Naive thymus-derived CD8-positive, alpha-beta T cell (primary cell): ENCODE results near the gene ARHGAP26. TPM values are rescaled to one million over a fixed set of nuclear protein-coding genes. Genes with fewer than 3 reads are reported as not detected.
A peak's percentile ranks its signal among the peaks of the same experiment; 100 is the strongest.

ENCODE experiments used
- ATAC-seq, 2 donors: fragments of 150-1000 bp; cut with Tn5 transposase in 1 of 2; sonication (Bioruptor Pico), chemical (Tn5 transposase) in 1 of 2; 1 replicate in 1 of 2; 2 replicates in 1 of 2; pipeline ENCODE4 v1.10.0; 2021; ENCODE audit warnings: mild to moderate bottlenecking in 2 of 2, moderate library complexity in 2 of 2
- POLR2A ChIA-PET: fragments of 350-600 bp; sonication (Branson Sonifier 250); formaldehyde crosslinking; loops from one replicate; lab custom pipeline; 2021; ENCODE audit warnings: antibody characterized with exemption; lab: Charles Lee
- DNase-seq, 10 donors: peaks; one replicate each; pipeline versions ENCODE4 v3.0.0 to v3.0.0-alpha.2; 2020 to 2022
- H3K27ac Mint-ChIP-seq, 10 donors: one replicate each; pipeline ENCODE4 v1.8.0; 2020 to 2022; ENCODE audit warnings: mild to moderate bottlenecking in 10 of 10, mixed read lengths in 10 of 10, moderate library complexity in 4 of 10, inconsistent platforms in 1 of 10
- H3K27me3 Mint-ChIP-seq, 5 donors: one replicate each; pipeline ENCODE4 v1.8.0; 2021 to 2022; ENCODE audit warnings: mixed read lengths in 5 of 5
- H3K36me3 Mint-ChIP-seq, 3 donors: one replicate each; pipeline ENCODE4 v1.8.0; 2020 to 2022; ENCODE audit warnings: mixed read lengths in 3 of 3, mild to moderate bottlenecking in 2 of 3, inconsistent platforms in 1 of 3
- H3K4me1 Mint-ChIP-seq, 4 donors: one replicate each; pipeline ENCODE4 v1.8.0; 2021 to 2022; ENCODE audit warnings: mixed read lengths in 4 of 4
- H3K4me3 Mint-ChIP-seq, 10 donors: one replicate each; pipeline ENCODE4 v1.8.0; 2020 to 2022; ENCODE audit warnings: mild to moderate bottlenecking in 10 of 10, mixed read lengths in 10 of 10, moderate library complexity in 6 of 10, inconsistent platforms in 1 of 10
- H3K9me3 Mint-ChIP-seq, 9 donors: one replicate each; pipeline ENCODE4 v1.8.0; 2020 to 2022; ENCODE audit warnings: mixed read lengths in 9 of 9, mild to moderate bottlenecking in 3 of 9, inconsistent platforms in 1 of 9, moderate library complexity in 1 of 9
- polyA plus RNA-seq, 3 donors: library from polyadenylated mRNA; unstranded; fragments of 300-500 nt; fragmentation: Illumina TruSeq; gene quantifications; one replicate each; pipeline ENCODE4 v1.2.3, GENCODE V29; 2021
- total RNA-seq, 8 experiments: library from RNA in 2 of 8; stranded (reverse) in 2 of 8; gene quantifications; one replicate each; pipeline ENCODE4 v1.2.3 and lab custom pipeline; 2021 to 2026

The ARHGAP26 gene
- total and polyA plus RNA-seq, 5 experiments from 2014 or later: 9.1 to 30.5 (median 15.7) TPM

- DNase-seq (no peak), ATAC-seq (no peak)
- Mint-ChIP-seq H3K9me3 (no peaks in the 10 kb centered on the region), H3K27ac (peak overlapping the region in 5 of 10 donors; percentile 2 to 74 (median 29)), H3K4me1 (peaks cover 22 to 72% (median 50%) of the 10 kb centered on the region in 4 donors), H3K4me3 (no peak overlapping the region), H3K36me3 (peaks cover 0 to 6% (median 5%) of the 10 kb centered on the region in 3 donors), H3K27me3 (no peaks in the 10 kb centered on the region)
- POLR2A ChIA-PET: interaction anchor here (1.0 to 1.3 kb wide), 3 partner anchors 9 to 12 kb away, joined by 3 to 4 read pairs (median 4); no protein-coding TSS in a partner anchor
Measured at GRCh38 chr5:142810081-142810480, 39.9 kb downstream of the ARHGAP26 start.

- no peak for DNase-seq
Measured at GRCh38 chr5:142810743-142811290, 40.6 kb downstream of the ARHGAP26 start.

DNA sequence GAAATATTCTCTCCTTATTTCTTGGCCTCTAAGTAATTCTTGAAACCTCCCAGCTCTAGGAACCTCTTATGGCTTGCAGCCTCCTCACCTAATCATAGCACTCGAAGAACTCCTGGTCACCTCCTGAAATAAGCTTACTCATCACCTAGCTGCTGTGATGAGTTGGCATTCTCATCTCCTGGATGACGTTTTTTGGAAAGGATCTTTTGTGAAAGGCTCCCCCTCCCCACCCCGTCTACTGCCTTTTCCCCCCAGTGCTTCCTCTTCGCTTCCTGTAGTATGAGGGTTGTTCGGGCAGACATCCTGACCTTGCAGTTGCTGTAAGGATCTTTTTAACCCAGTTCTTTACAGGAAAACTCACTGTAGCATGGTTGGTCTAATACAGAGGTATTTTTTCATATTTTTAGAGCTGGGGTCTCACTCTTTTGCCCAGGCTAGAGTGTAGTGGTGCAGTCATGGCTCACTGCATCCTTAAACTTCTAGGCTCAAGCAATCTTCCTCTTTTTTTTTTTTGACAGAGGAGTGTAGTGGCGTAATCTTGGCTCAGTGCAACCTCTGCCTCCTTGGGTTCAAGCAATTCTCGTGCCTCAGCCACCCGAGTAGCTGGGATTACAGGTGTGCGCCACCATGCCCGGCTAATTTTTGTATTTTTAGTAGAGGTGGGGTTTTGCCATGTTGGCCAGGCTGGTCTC is 41.8 kb downstream of the ARHGAP26 start:
- Mint-ChIP-seq H3K4me3 (no peak overlapping the region), H3K27ac (peak overlapping the region in 1 of 10 donors; percentile 15), H3K36me3 (peaks cover 0 to 11% (median 7%) of the 10 kb centered on the region in 3 donors), H3K4me1 (peaks cover 27 to 72% (median 58%) of the 10 kb centered on the region in 4 donors), H3K9me3 (no peaks in the 10 kb centered on the region), H3K27me3 (no peaks in the 10 kb centered on the region)
- ATAC-seq (no peak), DNase-seq (no peak)
- POLR2A ChIA-PET: interaction anchor here (0.8 kb wide), 1 partner anchor 9 kb away, joined by 5 read pairs; no protein-coding TSS in a partner anchor

More at GRCh38 chr5:142810743-142811290, 40.6 kb downstream of the ARHGAP26 start:
- POLR2A ChIA-PET: no interaction called here
- peaks cover 20 to 69% (median 50%) of the 10 kb centered on the region in 4 donors for H3K4me1 Mint-ChIP-seq
- no peak overlapping the region for H3K27ac Mint-ChIP-seq
- ATAC-seq: no peak
- no peak overlapping the region for H3K4me3 Mint-ChIP-seq
- H3K27me3 Mint-ChIP-seq: no peaks in the 10 kb centered on the region
- H3K9me3 Mint-ChIP-seq: no peaks in the 10 kb centered on the region
- peaks cover 0 to 10% (median 7%) of the 10 kb centered on the region in 3 donors for H3K36me3 Mint-ChIP-seq

DNA sequence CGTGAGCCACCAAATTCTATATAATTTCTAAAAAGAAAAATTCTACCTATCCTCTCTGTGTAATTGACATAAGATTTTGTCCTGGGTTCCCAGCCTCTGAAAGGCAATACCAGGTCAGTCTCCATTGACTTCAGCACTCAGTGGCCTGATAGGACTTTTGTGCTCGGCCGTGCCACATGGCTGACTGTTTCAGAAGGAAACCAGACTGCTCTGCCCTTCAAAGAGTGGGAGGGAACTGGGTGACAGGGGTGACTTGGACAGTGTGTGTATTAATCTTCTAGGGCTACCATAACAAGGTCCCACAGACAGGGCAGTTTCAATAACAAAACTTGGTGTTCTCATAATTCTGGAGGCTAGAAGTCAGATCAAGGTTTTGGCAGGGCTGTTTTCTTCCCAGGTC is 43.0 kb downstream of the ARHGAP26 start:
- H3K9me3 Mint-ChIP-seq: no peaks in the 10 kb centered on the region
- no peaks in the 10 kb centered on the region for H3K27me3 Mint-ChIP-seq
- no peak overlapping the region for H3K4me3 Mint-ChIP-seq
- peaks cover 30 to 68% (median 62%) of the 10 kb centered on the region in 4 donors for H3K4me1 Mint-ChIP-seq
- POLR2A ChIA-PET: no interaction called here
- peaks cover 0 to 11% (median 7%) of the 10 kb centered on the region in 3 donors for H3K36me3 Mint-ChIP-seq
- no peak for ATAC-seq
- peak overlapping the region in 3 of 10 donors; percentile 17 to 68 (median 21) for H3K27ac Mint-ChIP-seq
- DNase-seq: no peak

- ATAC-seq: no peak
- Mint-ChIP-seq H3K27me3 (no peaks in the 10 kb centered on the region), H3K4me1 (peaks cover 29 to 62% (median 55%) of the 10 kb centered on the region in 4 donors), H3K9me3 (no peaks in the 10 kb centered on the region), H3K4me3 (no peak overlapping the region), H3K27ac (no peak overlapping the region), H3K36me3 (peaks cover 0 to 11% (median 7%) of the 10 kb centered on the region in 3 donors)
- no peak for DNase-seq
- POLR2A ChIA-PET: interaction anchor here (1.0 kb wide), 1 partner anchor 13 kb away, joined by 3 read pairs; no protein-coding TSS in a partner anchor
Measured at GRCh38 chr5:142814122-142814521, 43.9 kb downstream of the ARHGAP26 start.

GRCh38 chr5:142815469-142815868 is 45.3 kb downstream of the ARHGAP26 start:
- DNase-seq (no peak), ATAC-seq (no peak)
- Mint-ChIP-seq H3K27me3 (no peaks in the 10 kb centered on the region), H3K9me3 (no peaks in the 10 kb centered on the region), H3K36me3 (peaks cover 0 to 13% (median 9%) of the 10 kb centered on the region in 3 donors), H3K4me3 (no peak overlapping the region), H3K27ac (peak overlapping the region in 1 of 10 donors; percentile 57), H3K4me1 (peaks cover 31 to 60% (median 49%) of the 10 kb centered on the region in 4 donors)
- POLR2A ChIA-PET: no interaction called here

DNA sequence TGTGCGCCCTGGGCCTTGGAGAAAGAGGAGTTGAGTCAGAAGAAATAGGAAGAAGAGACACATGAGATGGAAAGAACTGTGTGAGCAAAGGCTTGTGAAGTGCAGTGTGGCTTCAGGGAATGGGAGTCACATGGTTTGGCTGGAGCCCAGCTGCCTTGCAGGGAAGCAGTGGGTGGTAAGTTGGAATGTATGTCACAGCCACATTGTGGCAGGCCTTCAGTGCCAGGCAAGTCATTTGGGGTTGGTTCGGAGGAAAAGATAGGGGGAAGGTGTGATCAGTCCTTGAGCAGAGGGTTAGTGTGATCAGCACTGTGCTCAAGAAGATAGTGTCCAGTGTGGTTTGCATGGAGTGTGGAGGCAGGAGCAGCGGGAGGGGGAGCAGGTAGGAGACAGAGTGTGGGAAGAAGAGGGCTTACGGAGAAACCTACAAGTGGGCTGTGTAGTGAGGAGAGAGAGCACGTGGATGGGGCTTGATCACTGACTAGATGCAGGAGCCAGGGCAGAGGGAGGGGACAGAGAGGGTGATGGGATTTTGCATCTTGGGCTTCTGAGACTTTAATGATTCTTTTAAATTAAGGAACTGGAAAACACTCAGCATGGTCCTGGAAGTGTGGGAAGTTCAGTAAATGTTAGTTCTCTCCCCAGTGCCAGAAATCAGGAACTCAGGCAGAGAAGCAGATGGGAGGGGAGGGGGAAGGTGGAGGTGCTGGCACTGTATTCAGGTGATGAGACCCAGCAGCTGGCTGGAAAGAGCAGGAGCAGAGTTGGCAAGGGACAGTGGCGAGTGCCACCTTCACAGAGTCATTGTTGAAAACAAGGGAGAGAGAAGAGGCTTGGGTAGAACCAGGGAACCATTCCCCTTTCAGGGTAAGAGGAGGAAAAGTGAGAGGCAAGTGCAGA is 46.6 kb downstream of the ARHGAP26 start:
- DNase-seq (no peak), ATAC-seq (no peak)
- peaks cover 6 to 17% (median 13%) of the 10 kb centered on the region in 3 donors for H3K36me3 Mint-ChIP-seq
- H3K4me1 Mint-ChIP-seq: peaks cover 33 to 58% (median 50%) of the 10 kb centered on the region in 4 donors
- POLR2A ChIA-PET: no interaction called here
- H3K9me3 Mint-ChIP-seq: peaks cover 0 to 4% (median 0%) of the 10 kb centered on the region in 9 donors
- H3K4me3 Mint-ChIP-seq: peak overlapping the region in 1 of 10 donors; percentile 56
- no peaks in the 10 kb centered on the region for H3K27me3 Mint-ChIP-seq
- peak overlapping the region in 8 of 10 donors; percentile 4 to 72 (median 44) for H3K27ac Mint-ChIP-seq

GRCh38 chr5:142817949-142818431 is 47.8 kb downstream of the ARHGAP26 start:
- DNase-seq (no peak), ATAC-seq (no peak)
- H3K27ac Mint-ChIP-seq: peak overlapping the region in 3 of 10 donors; percentile 20 to 72 (median 47)
- POLR2A ChIA-PET: no interaction called here
- H3K9me3 Mint-ChIP-seq: peaks cover 0 to 4% (median 0%) of the 10 kb centered on the region in 9 donors
- H3K27me3 Mint-ChIP-seq: no peaks in the 10 kb centered on the region
- H3K36me3 Mint-ChIP-seq: peaks cover 6 to 17% (median 13%) of the 10 kb centered on the region in 3 donors
- no peak overlapping the region for H3K4me3 Mint-ChIP-seq
- peaks cover 35 to 63% (median 54%) of the 10 kb centered on the region in 4 donors for H3K4me1 Mint-ChIP-seq

DNA sequence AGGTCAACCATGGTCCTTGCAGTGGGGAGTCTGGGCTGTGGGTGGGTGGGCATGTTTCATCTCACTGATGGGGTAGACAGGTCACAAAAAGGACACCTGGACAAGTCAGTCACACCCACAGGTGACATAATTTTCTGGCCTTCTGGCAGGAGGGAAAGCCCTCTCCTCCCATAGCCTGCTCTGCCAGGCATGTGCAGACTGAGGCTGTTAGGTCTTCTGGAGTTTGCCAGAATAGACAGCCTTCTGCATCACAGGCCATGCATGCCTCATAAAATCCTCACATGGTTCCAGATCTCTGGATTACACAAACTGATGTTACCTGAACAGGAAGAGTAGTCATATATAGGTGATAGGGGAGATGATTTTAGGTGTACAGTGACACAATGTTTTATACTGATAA is 49.1 kb downstream of the ARHGAP26 start:
- Mint-ChIP-seq H3K27ac (peak overlapping the region in 1 of 10 donors; percentile 74), H3K4me1 (peaks cover 34 to 64% (median 58%) of the 10 kb centered on the region in 4 donors), H3K27me3 (no peaks in the 10 kb centered on the region), H3K4me3 (no peak overlapping the region), H3K9me3 (peaks cover 0 to 4% (median 0%) of the 10 kb centered on the region in 9 donors), H3K36me3 (peaks cover 6 to 15% (median 7%) of the 10 kb centered on the region in 3 donors)
- ATAC-seq (no peak), DNase-seq (no peak)
- POLR2A ChIA-PET: no interaction called here

- Mint-ChIP-seq H3K27ac (peak overlapping the region in 2 of 10 donors; percentile 26 to 57), H3K4me3 (no peak overlapping the region), H3K4me1 (peaks cover 35 to 68% (median 60%) of the 10 kb centered on the region in 4 donors), H3K27me3 (no peaks in the 10 kb centered on the region), H3K9me3 (peaks cover 0 to 4% (median 0%) of the 10 kb centered on the region in 9 donors), H3K36me3 (peaks cover 6 to 15% (median 7%) of the 10 kb centered on the region in 3 donors)
- POLR2A ChIA-PET: no interaction called here
- DNase-seq: no peak
- no peak for ATAC-seq
Measured at GRCh38 chr5:142819825-142820224, 49.6 kb downstream of the ARHGAP26 start.

DNA sequence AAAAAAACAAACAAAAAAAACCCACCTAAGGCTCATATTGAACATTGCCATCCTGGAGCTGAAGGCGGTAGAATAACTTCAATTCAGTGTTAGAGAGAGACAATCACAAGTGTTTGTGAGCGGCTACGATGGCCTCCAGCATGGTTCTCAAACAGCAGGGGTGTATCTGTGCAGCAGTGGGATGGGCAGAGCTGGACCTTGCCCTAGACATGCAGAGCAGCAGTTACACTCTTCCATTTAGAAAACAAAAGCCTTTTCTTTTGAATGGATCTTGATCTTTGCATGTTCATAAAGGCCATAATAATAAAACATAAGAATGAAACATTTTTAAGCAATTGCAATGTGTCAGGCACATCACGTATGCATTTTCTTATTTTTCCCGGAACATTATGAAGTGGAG is 50.3 kb downstream of the ARHGAP26 start:
- H3K36me3 Mint-ChIP-seq: peaks cover 6 to 14% (median 7%) of the 10 kb centered on the region in 3 donors
- H3K9me3 Mint-ChIP-seq: peaks cover 0 to 4% (median 0%) of the 10 kb centered on the region in 9 donors
- no peaks in the 10 kb centered on the region for H3K27me3 Mint-ChIP-seq
- ATAC-seq (no peak), DNase-seq (no peak)
- peaks cover 38 to 74% (median 63%) of the 10 kb centered on the region in 4 donors for H3K4me1 Mint-ChIP-seq
- POLR2A ChIA-PET: interaction anchor here (0.7 to 0.8 kb wide), 2 partner anchors 8 to 9 kb away, joined by 5 to 6 read pairs; no protein-coding TSS in a partner anchor
- no peak overlapping the region for H3K4me3 Mint-ChIP-seq
- H3K27ac Mint-ChIP-seq: peak overlapping the region in 1 of 10 donors; percentile 31
